ENCODE results near the gene OASL.
"Not testable (repeated sequence)": the region's sequence is repeated elsewhere in the genome, so short reads cannot be mapped to it uniquely, and the experiment has no call there.

Gene OASL

GRCh38 chr12:121038861-121039668 lies at the start of gene OASL:
Gene OASL (minus strand): TSS chr12:121039246. CDS start chr12:121038971, 275 bp downstream.
- DNase-seq, result peak; percentile 74

GRCh38 chr12:121088195-121088585 lies 49.1 kb upstream of the OASL start:
- no peak for DNase-seq

GRCh38 chr12:121087467-121088194 lies 48.6 kb upstream of the OASL start:
- DNase-seq, result no peak

- no peak for DNase-seq
Measured at GRCh38 chr12:121086781-121087295, 47.8 kb upstream of the OASL start.

GRCh38 chr12:121085506-121086353 lies 46.7 kb upstream of the OASL start:
- no peak for DNase-seq

GRCh38 chr12:121085069-121085468 lies 46.0 kb upstream of the OASL start:
- DNase-seq, result no peak

- no peak for DNase-seq
Measured at GRCh38 chr12:121084229-121084628, 45.2 kb upstream of the OASL start.

GRCh38 chr12:121080909-121081308 lies 41.9 kb upstream of the OASL start:
- DNase-seq, result no peak

GRCh38 chr12:121079736-121080272 lies 40.8 kb upstream of the OASL start:
- DNase-seq, result no peak

- DNase-seq, result not testable (repeated sequence)
Measured at GRCh38 chr12:121077440-121077839, 38.4 kb upstream of the OASL start.

- DNase-seq, result not testable (repeated sequence)
Measured at GRCh38 chr12:121075911-121076310, 36.9 kb upstream of the OASL start.

GRCh38 chr12:121072147-121072546 lies 33.1 kb upstream of the OASL start:
- DNase-seq, result no peak

GRCh38 chr12:121069206-121069605 lies 30.2 kb upstream of the OASL start:
- DNase-seq, result no peak

- no peak for DNase-seq
Measured at GRCh38 chr12:121065345-121065744, 26.3 kb upstream of the OASL start.

- not testable (repeated sequence) for DNase-seq
Measured at GRCh38 chr12:121064586-121064985, 25.5 kb upstream of the OASL start.

GRCh38 chr12:121064116-121064515 lies 25.1 kb upstream of the OASL start:
- no peak for DNase-seq

- no peak for DNase-seq
Measured at GRCh38 chr12:121062391-121063045, 23.5 kb upstream of the OASL start.

GRCh38 chr12:121061831-121062230 lies 22.8 kb upstream of the OASL start:
- DNase-seq, result no peak

- DNase-seq, result peak; percentile 82
Measured at GRCh38 chr12:121060149-121061001, 21.3 kb upstream of the OASL start.

- DNase-seq, result no peak
Measured at GRCh38 chr12:121059031-121059898, 20.2 kb upstream of the OASL start.
